Duodenal mucosa (tissue), 2 donors: ENCODE measurements around the gene ZNF467.

Experiments
- H3K27ac ChIP-seq: one replicate; pipeline ENCODE4 v1.7.0; 2013; ENCODE audit warnings: low read depth, low read length
- H3K27me3 ChIP-seq, 2 donors: one replicate each; pipeline ENCODE4 v1.7.0; 2013; ENCODE audit warnings: low read length in 2 of 2, control low read depth in 1 of 2; ENCODE audit not compliant: insufficient read depth in 2 of 2, control insufficient read depth in 1 of 2
- H3K36me3 ChIP-seq, 2 donors: one replicate each; pipeline ENCODE4 v1.7.0; 2013; ENCODE audit warnings: low read length in 2 of 2, control low read depth in 1 of 2; ENCODE audit not compliant: insufficient read depth in 2 of 2, control insufficient read depth in 1 of 2
- H3K4me1 ChIP-seq, 2 donors: one replicate each; pipeline ENCODE4 v1.7.0; 2013; ENCODE audit warnings: low read length in 2 of 2, control low read depth in 1 of 2; ENCODE audit not compliant: insufficient read depth in 2 of 2, control insufficient read depth in 1 of 2
- H3K4me3 ChIP-seq, 2 donors: one replicate each; pipeline ENCODE4 v1.7.0; 2013; ENCODE audit warnings: low read length in 2 of 2, low read depth in 1 of 2
- H3K9ac ChIP-seq, 2 donors: one replicate each; pipeline ENCODE4 v1.7.0; 2013; ENCODE audit warnings: low read length in 2 of 2, low read depth in 1 of 2
- H3K9me3 ChIP-seq, 2 donors: one replicate each; pipeline ENCODE4 v1.7.0; 2013; ENCODE audit warnings: low read length in 2 of 2, control low read depth in 1 of 2; ENCODE audit not compliant: control insufficient read depth in 1 of 2

ZNF467 gene

DNA sequence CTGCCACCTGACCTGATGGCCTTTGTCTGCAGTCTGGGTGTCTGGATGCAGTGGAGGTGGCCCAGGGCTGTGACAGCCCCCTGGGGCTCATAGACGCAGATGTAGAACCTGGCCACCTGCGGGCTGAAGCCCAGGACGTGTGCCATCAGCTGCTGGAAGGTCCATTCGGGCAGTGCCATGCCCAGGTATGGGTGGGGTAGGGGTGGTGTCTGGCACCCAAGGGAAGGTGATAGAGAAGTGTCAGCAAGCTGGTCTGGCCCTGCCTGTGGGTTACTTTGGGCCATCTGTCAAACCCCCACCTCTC lies 6.1 kb upstream of the ZNF467 start:
- no peaks in the 10 kb centered on the region for H3K36me3 ChIP-seq
- H3K9me3 ChIP-seq = no peaks in the 10 kb centered on the region
- no peak overlapping the region for H3K9ac ChIP-seq
- no peak overlapping the region for H3K27ac ChIP-seq
- H3K4me1 ChIP-seq = no peaks in the 10 kb centered on the region
- peaks cover 0 to 8% of the 10 kb centered on the region in 2 donors for H3K27me3 ChIP-seq
- H3K4me3 ChIP-seq = no peak overlapping the region

GRCh38 chr7:149778696-149779501 lies 5.5 kb upstream of the ZNF467 start:
- no peaks in the 10 kb centered on the region for H3K36me3 ChIP-seq
- H3K4me3 ChIP-seq = no peak overlapping the region
- H3K27me3 ChIP-seq = peaks cover 4 to 7% of the 10 kb centered on the region in 2 donors
- no peak overlapping the region for H3K9ac ChIP-seq
- H3K4me1 ChIP-seq = no peaks in the 10 kb centered on the region
- H3K9me3 ChIP-seq = no peaks in the 10 kb centered on the region
- no peak overlapping the region for H3K27ac ChIP-seq

- Histone ChIP-seq H3K4me3 (no peak overlapping the region), H3K4me1 (no peaks in the 10 kb centered on the region), H3K36me3 (no peaks in the 10 kb centered on the region), H3K9ac (no peak overlapping the region), H3K27ac (no peak overlapping the region), H3K9me3 (no peaks in the 10 kb centered on the region), H3K27me3 (peaks cover 4 to 5% of the 10 kb centered on the region in 2 donors)
Observed at GRCh38 chr7:149778327-149778637, 4.9 kb upstream of the ZNF467 start.

DNA sequence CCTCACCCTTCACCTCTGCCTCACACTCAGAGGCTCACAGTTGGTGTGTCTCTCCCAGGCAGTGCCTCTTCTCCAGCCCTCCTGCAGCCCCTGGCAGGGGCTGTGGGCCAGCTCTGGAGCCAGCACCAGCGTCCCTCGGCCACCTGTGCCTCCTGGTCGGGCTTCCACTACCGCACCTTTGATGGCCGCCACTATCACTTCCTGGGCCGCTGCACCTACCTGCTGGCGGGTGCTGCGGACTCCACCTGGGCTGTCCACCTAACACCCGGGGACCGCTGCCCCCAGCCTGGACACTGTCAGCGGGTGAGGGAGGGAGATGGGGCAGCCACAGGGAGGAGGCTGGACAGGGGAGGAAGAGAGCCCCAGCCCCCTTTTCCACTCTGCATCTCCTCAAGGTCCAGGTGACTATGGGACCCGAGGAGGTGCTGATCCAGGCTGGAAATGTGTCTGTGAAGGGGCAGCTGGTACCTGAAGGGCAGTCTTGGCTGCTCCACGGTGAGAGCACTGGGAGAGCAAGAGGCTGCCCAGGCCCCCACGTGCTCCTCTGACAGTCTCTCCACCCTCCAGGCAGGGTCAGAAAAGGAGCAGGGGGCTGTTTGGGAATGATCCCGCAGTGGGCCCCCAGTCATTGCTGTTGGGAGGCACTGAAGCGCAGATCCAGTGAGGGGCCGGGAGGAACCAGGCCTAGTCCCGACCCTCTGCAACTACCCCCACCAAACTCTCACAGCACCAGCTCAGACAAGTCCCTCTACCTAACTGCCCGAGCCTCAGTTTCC lies 4.4 kb upstream of the ZNF467 start:
- H3K4me3 ChIP-seq = no peak overlapping the region
- no peaks in the 10 kb centered on the region for H3K9me3 ChIP-seq
- peaks cover 4 to 5% of the 10 kb centered on the region in 2 donors for H3K27me3 ChIP-seq
- H3K4me1 ChIP-seq = no peaks in the 10 kb centered on the region
- H3K27ac ChIP-seq = no peak overlapping the region
- H3K36me3 ChIP-seq = no peaks in the 10 kb centered on the region
- no peak overlapping the region for H3K9ac ChIP-seq

GRCh38 chr7:149776848-149777407 lies 3.5 kb upstream of the ZNF467 start:
- H3K9me3 ChIP-seq = no peaks in the 10 kb centered on the region
- no peak overlapping the region for H3K4me3 ChIP-seq
- no peak overlapping the region for H3K9ac ChIP-seq
- no peaks in the 10 kb centered on the region for H3K4me1 ChIP-seq
- no peak overlapping the region for H3K27ac ChIP-seq
- H3K27me3 ChIP-seq = peaks cover 4 to 5% of the 10 kb centered on the region in 2 donors
- no peaks in the 10 kb centered on the region for H3K36me3 ChIP-seq

DNA sequence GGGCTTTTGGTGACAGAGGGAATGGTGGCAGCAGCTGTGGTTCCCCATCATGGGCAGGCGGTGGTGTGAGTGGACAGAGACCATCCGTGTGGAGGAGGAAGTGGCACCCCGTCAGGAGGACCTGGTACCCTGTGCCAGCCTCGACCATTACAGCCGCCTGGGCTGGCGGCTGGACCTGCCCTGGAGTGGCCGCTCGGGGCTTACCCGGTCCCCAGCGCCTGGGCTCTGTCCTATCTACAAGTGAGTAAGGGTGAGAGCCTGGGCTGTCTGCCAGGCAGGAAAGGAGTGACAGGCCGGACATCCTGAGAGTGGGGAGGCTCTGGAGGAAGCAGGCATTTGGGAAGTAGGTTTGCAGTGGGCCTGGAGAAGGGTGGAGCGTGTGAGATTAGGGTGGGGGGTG lies 2.9 kb upstream of the ZNF467 start:
- H3K36me3 ChIP-seq = no peaks in the 10 kb centered on the region
- peaks cover 4 to 5% of the 10 kb centered on the region in 2 donors for H3K27me3 ChIP-seq
- H3K9ac ChIP-seq = no peak overlapping the region
- H3K4me1 ChIP-seq = peaks cover 0 to 1% of the 10 kb centered on the region in 2 donors
- no peak overlapping the region for H3K4me3 ChIP-seq
- H3K9me3 ChIP-seq = no peaks in the 10 kb centered on the region
- no peak overlapping the region for H3K27ac ChIP-seq

- Histone ChIP-seq H3K36me3 (no peaks in the 10 kb centered on the region), H3K4me3 (no peak overlapping the region), H3K9me3 (no peaks in the 10 kb centered on the region), H3K27me3 (peaks cover 4 to 5% of the 10 kb centered on the region in 2 donors), H3K27ac (no peak overlapping the region), H3K4me1 (peaks cover 0 to 5% of the 10 kb centered on the region in 2 donors), H3K9ac (no peak overlapping the region)
Observed at GRCh38 chr7:149775176-149775556, 1.8 kb upstream of the ZNF467 start.

DNA sequence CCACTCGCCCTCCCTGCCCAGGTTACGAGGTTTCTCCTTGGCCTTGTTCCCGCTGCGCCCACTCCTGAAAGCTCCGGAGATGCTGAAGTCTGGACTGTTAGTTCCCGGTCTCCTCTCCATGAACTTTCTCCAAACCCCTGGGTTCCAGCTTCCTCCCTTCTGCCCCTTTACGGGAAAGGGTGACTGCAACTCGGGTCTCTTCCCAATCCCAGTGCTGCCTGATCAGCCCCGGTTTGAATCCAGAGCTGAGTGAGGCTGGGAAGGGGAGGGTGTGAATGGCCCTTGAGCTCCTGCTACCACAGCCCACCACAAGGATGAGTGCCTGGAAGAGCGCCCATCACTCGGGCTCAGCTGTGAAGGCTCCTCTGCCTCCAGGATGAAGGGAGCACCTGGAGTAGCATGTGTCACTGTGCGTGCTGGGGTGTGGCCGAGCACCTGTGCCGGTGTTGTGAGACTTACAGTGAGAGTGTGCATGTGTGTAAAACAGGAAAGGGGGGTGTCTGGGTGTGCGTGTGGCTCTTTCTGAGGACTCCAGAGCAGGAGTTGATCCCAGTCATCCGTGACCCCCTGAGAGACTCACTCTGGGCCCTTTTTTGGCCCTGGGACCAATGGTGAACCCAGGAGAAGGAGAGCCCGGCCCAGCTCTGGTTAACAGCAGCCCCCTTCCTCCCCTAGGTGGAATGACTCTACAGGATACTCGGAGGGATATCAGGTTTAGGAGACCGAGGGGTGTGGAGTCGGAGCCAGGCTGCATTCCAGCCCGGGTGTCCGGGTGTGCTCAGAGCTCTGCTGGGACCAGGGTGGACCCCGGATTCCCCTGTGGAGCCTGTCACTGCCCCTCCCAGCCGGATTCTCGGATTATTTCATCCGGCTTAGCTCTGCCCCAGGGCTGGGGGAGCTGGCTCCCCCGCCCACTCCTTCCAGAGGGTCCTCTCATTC lies 1.1 kb upstream of the ZNF467 start:
- no peak overlapping the region for H3K4me3 ChIP-seq
- no peak overlapping the region for H3K9ac ChIP-seq
- peaks cover 4 to 5% of the 10 kb centered on the region in 2 donors for H3K27me3 ChIP-seq
- no peaks in the 10 kb centered on the region for H3K9me3 ChIP-seq
- no peaks in the 10 kb centered on the region for H3K36me3 ChIP-seq
- H3K4me1 ChIP-seq = peaks cover 0 to 5% of the 10 kb centered on the region in 2 donors
- no peak overlapping the region for H3K27ac ChIP-seq

DNA sequence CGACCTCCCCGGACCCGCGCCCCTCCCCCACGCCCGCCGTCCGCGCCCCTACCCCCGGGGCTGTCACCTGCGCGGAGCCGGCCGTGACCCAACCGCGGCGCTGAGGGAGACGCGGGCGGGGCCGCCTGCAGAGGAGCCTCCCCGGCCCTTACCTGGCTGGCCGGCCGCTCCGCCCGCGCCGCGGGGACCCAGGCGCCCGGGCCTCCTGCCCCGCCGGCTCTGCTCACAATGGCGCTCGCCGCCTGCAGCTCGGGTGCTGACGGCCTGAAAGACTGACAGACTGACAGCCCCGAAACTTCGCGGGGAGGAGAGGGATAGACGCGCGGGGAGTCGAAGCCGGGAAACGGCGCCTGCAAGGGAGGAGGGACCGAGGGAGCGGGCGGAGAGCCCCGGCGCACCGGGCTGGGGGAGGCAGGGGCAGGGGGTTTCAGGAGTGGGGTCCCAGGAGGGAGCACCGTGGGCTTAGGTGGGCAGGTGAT lies 393 bp downstream of the ZNF467 start:
- peak overlapping the region; percentile 35 to 57 for H3K4me3 ChIP-seq
- H3K9ac ChIP-seq = no peak overlapping the region
- H3K27ac ChIP-seq = peak overlapping the region; percentile 10
- no peaks in the 10 kb centered on the region for H3K9me3 ChIP-seq
- peaks cover 0 to 5% of the 10 kb centered on the region in 2 donors for H3K4me1 ChIP-seq
- peaks cover 5 to 17% of the 10 kb centered on the region in 2 donors for H3K27me3 ChIP-seq
- H3K36me3 ChIP-seq = no peaks in the 10 kb centered on the region
